Activated naive CD4-positive, alpha-beta T cell treated with anti-CD3 and anti-CD28 coated beads, Interleukin-2, amount 50 U/mL, for 72 hours (primary cell): ENCODE data around the gene LCOR. TPM values are rescaled to one million over a fixed set of nuclear protein-coding genes. Genes with fewer than 3 reads are reported as not detected.
A peak's percentile ranks its signal among the peaks of the same experiment; 100 is the strongest.

ENCODE experiments used
- ATAC-seq, 2 donors: fragments of 150-1000 bp; cut with Tn5 transposase; 2 replicates each; pipeline ENCODE4 v1.10.0; 2021; ENCODE audit warnings: mild to moderate bottlenecking in 2 of 2, moderate library complexity in 2 of 2
- DNase-seq, 2 donors: peaks; one replicate each; pipeline ENCODE4 v3.0.0; 2021 to 2022; ENCODE audit warnings: low spot score in 2 of 2
- H3K27ac Mint-ChIP-seq, 2 donors: one replicate each; pipeline ENCODE4 v1.8.0; 2022; ENCODE audit warnings: mild to moderate bottlenecking in 2 of 2, mixed read lengths in 2 of 2
- H3K36me3 Mint-ChIP-seq, 2 donors: one replicate each; pipeline ENCODE4 v1.8.0; 2022; ENCODE audit warnings: mixed read lengths in 2 of 2
- H3K9me3 Mint-ChIP-seq, 2 donors: one replicate each; pipeline ENCODE4 v1.8.0; 2022; ENCODE audit warnings: mixed read lengths in 2 of 2
- total RNA-seq, 2 donors: library from RNA; stranded (reverse); gene quantifications; one replicate each; pipeline ENCODE4 v1.2.3, GENCODE V29; 2022

Gene LCOR
- total RNA-seq, 2 donors from 2014 or later = 27.1 to 30.0 TPM

- peak overlapping the region in 1 of 2 donors; percentile 17 for H3K27ac Mint-ChIP-seq
- no peaks in the 10 kb centered on the region for H3K36me3 Mint-ChIP-seq
- ATAC-seq (peak; percentile 91 to 94), DNase-seq (peak; percentile 68 to 81)
- H3K9me3 Mint-ChIP-seq = no peaks in the 10 kb centered on the region
Measured at GRCh38 chr10:97037365-97038361, 205.6 kb downstream of the LCOR start.

DNA sequence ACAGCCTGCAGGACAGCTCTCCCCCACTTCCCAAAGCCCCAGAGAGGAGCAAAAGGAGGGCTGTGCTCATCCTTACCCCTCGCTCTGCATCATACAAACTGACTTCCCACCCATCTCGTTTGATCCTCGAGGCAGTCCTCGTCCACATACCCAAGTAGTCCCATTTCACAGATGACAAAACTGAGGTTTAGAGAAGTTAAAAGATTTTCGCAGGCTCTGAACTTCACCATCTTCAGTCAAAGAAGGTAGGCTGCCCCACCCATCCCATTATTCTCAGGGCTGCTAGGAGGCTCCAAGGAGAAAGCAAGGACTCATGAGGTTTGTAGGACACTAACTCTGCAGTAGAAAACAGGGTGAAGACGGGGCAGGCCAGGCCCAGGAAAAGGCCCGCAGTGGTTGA lies 206.6 kb downstream of the LCOR start:
- H3K27ac Mint-ChIP-seq = no peak overlapping the region
- H3K36me3 Mint-ChIP-seq = no peaks in the 10 kb centered on the region
- ATAC-seq = no peak
- DNase-seq = no peak
- H3K9me3 Mint-ChIP-seq = no peaks in the 10 kb centered on the region

- Mint-ChIP-seq H3K9me3 (no peaks in the 10 kb centered on the region), H3K27ac (no peak overlapping the region), H3K36me3 (no peaks in the 10 kb centered on the region)
- no peak for ATAC-seq
- no peak for DNase-seq
Measured at GRCh38 chr10:97039538-97040247, 207.6 kb downstream of the LCOR start.

DNA sequence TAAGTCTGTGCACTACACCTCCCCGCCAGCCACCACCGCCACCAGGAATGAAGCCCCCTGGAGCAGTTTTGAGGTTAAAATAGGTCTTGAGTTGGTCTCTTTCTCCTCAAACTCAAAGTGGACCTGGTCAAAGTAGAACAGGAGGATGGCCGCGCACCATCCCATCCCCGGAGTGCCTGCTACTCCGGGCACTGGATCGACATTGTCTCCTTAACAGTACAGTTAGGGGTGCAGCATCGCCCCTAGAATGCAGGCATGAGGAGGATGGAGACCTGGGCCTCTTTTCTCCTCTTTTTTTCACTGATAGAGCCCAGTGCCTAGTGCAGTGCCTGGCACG lies 208.1 kb downstream of the LCOR start:
- H3K36me3 Mint-ChIP-seq = no peaks in the 10 kb centered on the region
- no peaks in the 10 kb centered on the region for H3K9me3 Mint-ChIP-seq
- DNase-seq (no peak), ATAC-seq (no peak)
- H3K27ac Mint-ChIP-seq = no peak overlapping the region

DNA sequence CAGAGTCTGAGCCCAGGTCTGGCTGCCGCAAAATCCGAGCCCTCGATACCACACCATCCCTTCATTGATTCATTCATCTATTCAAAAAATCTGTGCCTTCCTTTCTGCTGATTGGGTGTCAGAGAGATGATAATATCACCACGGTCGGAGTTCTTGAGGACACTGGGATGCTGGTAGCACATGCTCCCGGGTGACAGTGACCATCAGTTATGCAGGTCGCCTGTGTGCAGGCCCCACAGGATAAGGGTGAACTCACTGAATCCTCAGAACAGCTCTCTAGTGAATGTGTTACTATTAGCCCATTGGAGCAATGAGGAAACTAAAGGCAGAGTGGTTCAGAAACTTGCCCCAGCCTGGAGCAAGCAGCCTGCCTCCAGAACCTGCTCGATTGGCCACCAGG lies 208.6 kb downstream of the LCOR start:
- no peaks in the 10 kb centered on the region for H3K9me3 Mint-ChIP-seq
- no peak overlapping the region for H3K27ac Mint-ChIP-seq
- ATAC-seq = no peak
- H3K36me3 Mint-ChIP-seq = no peaks in the 10 kb centered on the region
- no peak for DNase-seq

- ATAC-seq = no peak
- Mint-ChIP-seq H3K9me3 (no peaks in the 10 kb centered on the region), H3K36me3 (no peaks in the 10 kb centered on the region), H3K27ac (no peak overlapping the region)
- DNase-seq = no peak
Measured at GRCh38 chr10:97042081-97042480, 210.0 kb downstream of the LCOR start.

DNA sequence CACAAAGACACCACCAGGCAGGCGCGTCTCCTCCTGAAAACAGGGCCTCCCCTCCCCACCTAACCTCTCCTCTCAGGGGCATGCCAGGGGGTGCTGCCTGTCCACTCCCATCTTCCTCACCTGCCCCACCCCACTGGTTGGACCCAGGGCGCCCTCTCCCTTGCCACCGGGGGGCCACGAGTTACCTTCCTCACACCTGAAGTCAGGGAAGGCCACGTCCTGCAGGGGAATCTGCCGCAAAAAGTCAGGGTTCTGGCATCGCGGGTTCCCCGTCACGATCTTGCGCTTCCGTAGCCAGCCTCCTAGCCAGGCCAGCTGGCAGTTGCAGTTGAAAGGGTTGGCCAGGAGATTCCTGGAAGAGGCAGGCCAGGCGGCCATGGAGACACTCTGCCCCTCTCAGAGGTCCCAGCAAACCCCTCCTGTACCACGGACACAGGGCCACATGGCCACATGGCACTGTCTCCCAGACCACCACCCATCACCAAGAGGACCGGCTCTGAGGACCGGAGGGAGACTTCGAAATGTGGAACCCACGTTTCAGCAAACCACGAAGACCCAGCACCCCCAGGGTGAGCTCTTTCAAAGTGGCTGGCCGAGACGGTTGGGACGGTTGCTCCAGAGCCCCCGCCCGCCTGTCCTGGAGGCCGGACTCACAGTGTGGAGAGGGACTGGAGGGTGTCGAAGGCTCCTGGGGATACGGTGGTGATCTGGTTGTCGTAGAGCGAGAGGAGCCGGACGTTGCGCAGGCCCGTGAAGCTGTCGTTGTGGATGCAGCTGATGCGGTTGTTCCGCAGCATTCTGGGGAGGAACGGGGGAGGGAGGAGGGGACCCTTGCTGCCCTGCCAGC lies 210.8 kb downstream of the LCOR start:
- DNase-seq (no peak), ATAC-seq (no peak)
- Mint-ChIP-seq H3K27ac (no peak overlapping the region), H3K9me3 (no peaks in the 10 kb centered on the region), H3K36me3 (no peaks in the 10 kb centered on the region)

- Mint-ChIP-seq H3K36me3 (no peaks in the 10 kb centered on the region), H3K27ac (no peak overlapping the region), H3K9me3 (no peaks in the 10 kb centered on the region)
- no peak for DNase-seq
- no peak for ATAC-seq
Measured at GRCh38 chr10:97043563-97043855, 211.4 kb downstream of the LCOR start.

Other genes with a start within 250 kb of the LCOR start
- gene TM9SF3, start 245.3 kb upstream of the LCOR start, total RNA-seq = 10 to 100 TPM; 48.4 to 64.7 TPM
- 1 to 10 TPM in 1 of 2 donors, under 1 TPM in 1; 0.87 to 9.1 TPM for gene PIK3AP1, start 111.8 kb upstream of the LCOR start, total RNA-seq